Measurements from ENCODE around the gene UPF3A.

DNA sequence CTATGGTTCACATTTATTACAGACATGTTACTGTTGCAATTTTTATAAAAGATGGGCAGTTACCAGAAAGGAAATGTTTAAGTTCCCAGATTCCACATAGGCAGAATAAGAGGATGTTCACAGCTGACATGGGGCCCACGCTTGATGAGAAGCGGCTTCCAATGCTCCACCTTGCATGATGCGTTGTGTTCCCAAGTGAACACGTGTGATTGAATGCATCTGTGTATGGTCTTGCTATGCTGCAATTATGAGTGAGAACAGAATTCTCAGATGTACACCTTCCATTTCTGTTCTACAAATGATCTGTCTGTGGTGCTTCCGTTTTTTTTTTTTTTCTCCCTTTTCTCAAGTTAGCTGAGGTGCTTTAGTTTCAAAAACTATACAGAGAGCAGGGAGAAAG, 15.5 kb downstream of the UPF3A start:
- TF ChIP-seq POLR2A (IDR thresholded peaks at IDR 0.05; ENCODE audit: low read length): no peak
- TF ChIP-seq GATA1 (IDR thresholded peaks at IDR 0.05; ENCODE audit: low read depth, low read length): no peak
